HL-60 (cell line): ENCODE data around the gene KDELR1.

Experiments used
- DNase-seq, 2 experiments: peaks; one replicate each; pipeline ENCODE4 v3.0.0-alpha.2; 2010 to 2020; ENCODE audit warnings: low read depth in 1 of 2, low spot score in 1 of 2
- H3K27ac ChIP-seq: fragments of 250-450 bp; sonication (Bioruptor Pico); replicated peaks from 2 replicates; pipeline ENCODE4 v1.5.1; 2020; ENCODE audit warnings: mild to moderate bottlenecking, moderate library complexity
- H3K27me3 ChIP-seq: fragments of 250-450 bp; sonication (Bioruptor Pico); 2 replicates; pipeline ENCODE4 v1.5.1; 2021; ENCODE audit warnings: mild to moderate bottlenecking, moderate library complexity; ENCODE audit not compliant: insufficient read depth, poor library complexity, severe bottlenecking
- H3K4me3 ChIP-seq: replicated peaks from 2 replicates; pipeline ENCODE4 v1.5.1; 2011; ENCODE audit warnings: mild to moderate bottlenecking, control low read depth, low read length; ENCODE audit not compliant: insufficient read depth
- CTCF ChIP-seq: IDR thresholded peaks from one replicate; pipeline ENCODE4 v1.5.1; 2011; ENCODE audit warnings: low read length, control low read depth, inconsistent platforms; ENCODE audit not compliant: insufficient read depth
- GABPA ChIP-seq: IDR thresholded peaks from 2 replicates; pipeline ENCODE4 v1.6.1; 2012; ENCODE audit warnings: low read depth
- POLR2AphosphoS5 ChIP-seq: IDR thresholded peaks from 2 replicates; pipeline ENCODE4 v1.6.1; 2012; ENCODE audit warnings: low read depth
- REST ChIP-seq: IDR thresholded peaks from 2 replicates; pipeline ENCODE4 v1.6.1; 2012; ENCODE audit warnings: low read depth; ENCODE audit not compliant: insufficient replicate concordance
- SPI1 ChIP-seq: IDR thresholded peaks from 2 replicates; pipeline ENCODE4 v1.6.1; 2012; ENCODE audit warnings: low read depth, mild to moderate bottlenecking, borderline replicate concordance

The KDELR1 gene

GRCh38 chr19:48415395-48415794, 24.0 kb upstream of the KDELR1 start:
- DNase-seq = peak in 1 of 2 experiments; percentile 45
- H3K4me3 ChIP-seq = no peak overlapping the region

GRCh38 chr19:48413879-48414587, 22.7 kb upstream of the KDELR1 start:
- no peak for TF ChIP-seq CTCF
- TF ChIP-seq REST = no peak
- TF ChIP-seq POLR2AphosphoS5 = no peak
- no peak for TF ChIP-seq SPI1
- TF ChIP-seq GABPA = no peak
- no peak for DNase-seq
- H3K4me3 ChIP-seq = no peak overlapping the region
- no peak overlapping the region for H3K27ac ChIP-seq
- H3K27me3 ChIP-seq = peaks cover 13% of the 10 kb centered on the region

More at GRCh38 chr19:48415395-48415794, 24.0 kb upstream of the KDELR1 start:
- no peak for TF ChIP-seq SPI1
- no peak for TF ChIP-seq GABPA
- TF ChIP-seq CTCF = no peak
- TF ChIP-seq REST = no peak
- TF ChIP-seq POLR2AphosphoS5 = no peak
- H3K27ac ChIP-seq = no peak overlapping the region
- peaks cover 13% of the 10 kb centered on the region for H3K27me3 ChIP-seq

GRCh38 chr19:48405850-48406249, 14.5 kb upstream of the KDELR1 start:
- no peak overlapping the region for H3K27ac ChIP-seq
- DNase-seq = no peak

More at GRCh38 chr19:48405850-48406249, 14.5 kb upstream of the KDELR1 start:
- TF ChIP-seq GABPA (no peak), REST (no peak), POLR2AphosphoS5 (no peak), CTCF (no peak), SPI1 (no peak)
- no peaks in the 10 kb centered on the region for H3K27me3 ChIP-seq
- H3K4me3 ChIP-seq = no peak overlapping the region
